ENCODE data around the gene LYG2. TPM values are rescaled to one million over a fixed set of nuclear protein-coding genes. Genes with fewer than 3 reads are reported as not detected.
"Not testable (repeated sequence)": the region's sequence is repeated elsewhere in the genome, so short reads cannot be mapped to it uniquely, and the experiment has no call there.

The LYG2 gene
- total and polyA plus RNA-seq, 4 donors = 0.31 TPM; not detected in 3

- TF ChIP-seq NR2F2 (IDR thresholded peaks at IDR 0.05) = no peak
- no peak for TF ChIP-seq FOXA2 (IDR thresholded peaks at IDR 0.05)
- TF ChIP-seq ATF3 (IDR thresholded peaks at IDR 0.05) = no peak
- TF ChIP-seq JUND (IDR thresholded peaks at IDR 0.05) = no peak
Observed at GRCh38 chr2:99278793-99279291, 23.4 kb upstream of the LYG2 start (continued).

- not testable (repeated sequence) for H3K9me3 ChIP-seq (ENCODE audit: control insufficient read depth in 4 of 4, low read length in 3 of 4); H3K36me3 ChIP-seq (ENCODE audit: control insufficient read depth in 4 of 4, insufficient read depth in 3 of 4, low read depth in 1 of 4, low read length in 3 of 4); H3K27me3 ChIP-seq (ENCODE audit: control insufficient read depth in 4 of 4, insufficient read depth in 4 of 4, low read length in 3 of 4); H3K9ac ChIP-seq (ENCODE audit: low read depth in 1 of 2, low read length in 2 of 2); DNase-seq (ENCODE audit: low spot score); H3K27ac ChIP-seq (ENCODE audit: low read depth in 1 of 2, low read length in 2 of 2); H3K4me1 ChIP-seq (ENCODE audit: control insufficient read depth in 4 of 4, insufficient read depth in 4 of 4, low read length in 3 of 4); H3K4me3 ChIP-seq (ENCODE audit: low read depth in 1 of 3, low read length in 3 of 3)
- WGBS = 94% methylated on average over 5 of the region's 5 CpGs
Observed at GRCh38 chr2:99278195-99278765, 22.8 kb upstream of the LYG2 start.

- no peak overlapping the region for H3K9ac ChIP-seq (ENCODE audit: low read depth in 1 of 2, low read length in 2 of 2)
- no peaks in the 10 kb centered on the region for H3K4me1 ChIP-seq (ENCODE audit: control insufficient read depth in 4 of 4, insufficient read depth in 4 of 4, low read length in 3 of 4)
- 83% methylated on average over 7 of the region's 7 CpGs for WGBS
- H3K27ac ChIP-seq (ENCODE audit: low read depth in 1 of 2, low read length in 2 of 2) = no peak overlapping the region
- no peak for TF ChIP-seq REST (IDR thresholded peaks at IDR 0.05)
- no peak for TF ChIP-seq YY1 (IDR thresholded peaks at IDR 0.05)
- TF ChIP-seq MAX (IDR thresholded peaks at IDR 0.05) = no peak
- TF ChIP-seq JUND (IDR thresholded peaks at IDR 0.05) = no peak
- no peak for TF ChIP-seq HNF4G (IDR thresholded peaks at IDR 0.05)
- TF ChIP-seq RXRA (IDR thresholded peaks at IDR 0.05) = no peak
- TF ChIP-seq EGR1 (IDR thresholded peaks at IDR 0.05; ENCODE audit: low read depth in 2 of 2) = no peak
- TF ChIP-seq SP1 (IDR thresholded peaks at IDR 0.05) = no peak
- TF ChIP-seq NR2F2 (IDR thresholded peaks at IDR 0.05) = no peak
- no peak for TF ChIP-seq FOXA2 (IDR thresholded peaks at IDR 0.05)
- no peak for TF ChIP-seq HNF4A (conservative IDR thresholded peaks at IDR 0.05)
- no peak for TF ChIP-seq TAF1 (conservative IDR thresholded peaks at IDR 0.05)
- TF ChIP-seq ZBTB33 (IDR thresholded peaks at IDR 0.05) = no peak
- TF ChIP-seq FOXA1 (IDR thresholded peaks at IDR 0.05) = no peak
- TF ChIP-seq CTCF (IDR thresholded peaks at IDR 0.05; ENCODE audit: low read depth, low read length, missing input control) = no peak
- TF ChIP-seq RAD21 (IDR thresholded peaks at IDR 0.05) = no peak
- H3K27me3 ChIP-seq (ENCODE audit: control insufficient read depth in 4 of 4, insufficient read depth in 4 of 4, low read length in 3 of 4) = no peaks in the 10 kb centered on the region
- H3K9me3 ChIP-seq (ENCODE audit: control insufficient read depth in 4 of 4, low read length in 3 of 4) = peaks cover 0 to 1% (median 0%) of the 10 kb centered on the region in 4 donors
- no peak for DNase-seq (ENCODE audit: low spot score)
- H3K4me3 ChIP-seq (ENCODE audit: low read depth in 1 of 3, low read length in 3 of 3) = no peak overlapping the region
- H3K36me3 ChIP-seq (ENCODE audit: control insufficient read depth in 4 of 4, insufficient read depth in 3 of 4, low read depth in 1 of 4, low read length in 3 of 4) = no peaks in the 10 kb centered on the region
Observed at GRCh38 chr2:99275882-99276281, 20.4 kb upstream of the LYG2 start.
